Measurements from ENCODE around the gene PLCXD1.

- TF ChIP-seq, protein P1, sequence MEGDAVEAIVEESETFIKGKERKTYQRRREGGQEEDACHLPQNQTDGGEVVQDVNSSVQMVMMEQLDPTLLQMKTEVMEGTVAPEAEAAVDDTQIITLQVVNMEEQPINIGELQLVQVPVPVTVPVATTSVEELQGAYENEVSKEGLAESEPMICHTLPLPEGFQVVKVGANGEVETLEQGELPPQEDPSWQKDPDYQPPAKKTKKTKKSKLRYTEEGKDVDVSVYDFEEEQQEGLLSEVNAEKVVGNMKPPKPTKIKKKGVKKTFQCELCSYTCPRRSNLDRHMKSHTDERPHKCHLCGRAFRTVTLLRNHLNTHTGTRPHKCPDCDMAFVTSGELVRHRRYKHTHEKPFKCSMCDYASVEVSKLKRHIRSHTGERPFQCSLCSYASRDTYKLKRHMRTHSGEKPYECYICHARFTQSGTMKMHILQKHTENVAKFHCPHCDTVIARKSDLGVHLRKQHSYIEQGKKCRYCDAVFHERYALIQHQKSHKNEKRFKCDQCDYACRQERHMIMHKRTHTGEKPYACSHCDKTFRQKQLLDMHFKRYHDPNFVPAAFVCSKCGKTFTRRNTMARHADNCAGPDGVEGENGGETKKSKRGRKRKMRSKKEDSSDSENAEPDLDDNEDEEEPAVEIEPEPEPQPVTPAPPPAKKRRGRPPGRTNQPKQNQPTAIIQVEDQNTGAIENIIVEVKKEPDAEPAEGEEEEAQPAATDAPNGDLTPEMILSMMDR (IDR thresholded peaks at IDR 0.05), result no peak
- no peak for TF ChIP-seq POLR2A (IDR thresholded peaks at IDR 0.05)
Measured at GRCh38 chrX:316351-317325, 35.5 kb downstream of the PLCXD1 start.

Data from tibial nerve (tissue), 3 donors.